ENCODE results near the gene CHD8. TPM values are rescaled to one million over a fixed set of nuclear protein-coding genes. Genes with fewer than 3 reads are reported as not detected.

The CHD8 gene
- total and polyA plus RNA-seq, 2 of the 13 experiments (the other 11 are each of a cell fraction or from before 2014, with no cell fraction given) = 35.1 to 79.6 TPM

DNA sequence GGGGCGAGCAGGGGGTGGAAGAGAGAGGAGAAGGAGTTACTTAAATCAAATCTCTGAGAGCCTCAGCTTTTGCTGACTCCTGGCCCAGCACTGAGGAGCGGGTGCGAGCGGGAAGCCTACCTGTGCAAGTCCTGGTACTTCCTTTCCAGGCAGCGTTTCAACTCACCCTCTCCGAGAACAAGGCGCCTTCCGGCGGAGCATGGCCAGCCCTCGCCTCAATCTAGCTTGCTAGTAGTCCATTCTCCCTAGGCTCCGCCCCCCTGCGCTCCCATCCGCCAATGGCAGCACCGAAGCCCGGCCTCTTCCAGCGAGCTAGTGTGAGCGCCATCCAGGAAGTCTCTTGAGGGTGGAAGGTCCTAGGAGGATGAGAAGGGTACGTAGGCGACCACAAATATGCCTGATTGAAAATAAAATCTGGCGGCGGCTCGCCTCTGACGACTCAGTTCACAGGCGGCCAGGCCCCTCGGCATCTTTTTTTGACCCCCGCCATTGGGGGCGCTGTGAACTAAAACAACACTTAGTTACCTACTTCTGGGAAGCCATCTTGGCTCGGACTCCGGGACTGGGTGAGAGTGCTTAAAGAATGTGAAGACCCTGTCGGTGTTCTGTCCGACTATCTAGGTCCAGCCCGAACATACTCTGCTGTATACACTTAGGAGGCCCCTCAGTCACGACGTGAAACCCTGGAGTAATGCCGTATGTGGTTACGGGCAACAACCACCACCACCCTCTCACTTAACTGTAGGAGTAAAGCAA lies at the start of gene CHD8 (continued):
- TF ChIP-seq GABPA (IDR thresholded peaks at IDR 0.05; ENCODE audit: low read depth, low read length) (peak; percentile 70), GABPA (CRISPR knock-in tag; IDR thresholded peaks at IDR 0.05; ENCODE audit: low read depth) (peak; percentile 93), HMGXB3 (CRISPR knock-in tag; IDR thresholded peaks at IDR 0.05; ENCODE audit: borderline replicate concordance) (peak; percentile 91; the same call in 1 of the 2 replicates), CREBL2 (CRISPR knock-in tag; IDR thresholded peaks at IDR 0.05; ENCODE audit: borderline replicate concordance) (peak; percentile 63; the same call in 1 of the 2 replicates), ZNF512 (CRISPR knock-in tag; IDR thresholded peaks at IDR 0.05) (no peak; the same call in 1 of the 2 replicates), THYN1 (CRISPR knock-in tag; IDR thresholded peaks at IDR 0.05; ENCODE audit: borderline replicate concordance, low read depth) (no peak; the same call in 1 of the 2 replicates), SP140L (CRISPR knock-in tag; IDR thresholded peaks at IDR 0.05; ENCODE audit: borderline replicate concordance) (no peak; the same call in 1 of the 2 replicates), ZNF629 (CRISPR knock-in tag; conservative IDR thresholded peaks at IDR 0.05) (no peak), TAF1 (CRISPR knock-in tag; IDR thresholded peaks at IDR 0.05) (peak; percentile 90), POGZ (CRISPR knock-in tag; IDR thresholded peaks at IDR 0.05) (peak; percentile 95), BHLHE40 (IDR thresholded peaks at IDR 0.05; ENCODE audit: low read length) (no peak), CENPBD1 (CRISPR knock-in tag; IDR thresholded peaks at IDR 0.05; ENCODE audit: borderline replicate concordance, low read depth) (no peak), CEBPZ (IDR thresholded peaks at IDR 0.05; ENCODE audit: low read length) (no peak)
- TF ChIP-seq, protein P1, sequence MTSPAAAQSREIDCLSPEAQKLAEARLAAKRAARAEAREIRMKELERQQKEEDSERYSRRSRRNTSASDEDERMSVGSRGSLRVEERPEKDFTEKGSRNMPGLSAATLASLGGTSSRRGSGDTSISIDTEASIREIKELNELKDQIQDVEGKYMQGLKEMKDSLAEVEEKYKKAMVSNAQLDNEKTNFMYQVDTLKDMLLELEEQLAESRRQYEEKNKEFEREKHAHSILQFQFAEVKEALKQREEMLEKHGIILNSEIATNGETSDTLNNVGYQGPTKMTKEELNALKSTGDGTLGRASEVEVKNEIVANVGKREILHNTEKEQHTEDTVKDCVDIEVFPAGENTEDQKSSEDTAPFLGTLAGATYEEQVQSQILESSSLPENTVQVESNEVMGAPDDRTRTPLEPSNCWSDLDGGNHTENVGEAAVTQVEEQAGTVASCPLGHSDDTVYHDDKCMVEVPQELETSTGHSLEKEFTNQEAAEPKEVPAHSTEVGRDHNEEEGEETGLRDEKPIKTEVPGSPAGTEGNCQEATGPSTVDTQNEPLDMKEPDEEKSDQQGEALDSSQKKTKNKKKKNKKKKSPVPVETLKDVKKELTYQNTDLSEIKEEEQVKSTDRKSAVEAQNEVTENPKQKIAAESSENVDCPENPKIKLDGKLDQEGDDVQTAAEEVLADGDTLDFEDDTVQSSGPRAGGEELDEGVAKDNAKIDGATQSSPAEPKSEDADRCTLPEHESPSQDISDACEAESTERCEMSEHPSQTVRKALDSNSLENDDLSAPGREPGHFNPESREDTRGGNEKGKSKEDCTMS (CRISPR knock-in tag; conservative IDR thresholded peaks at IDR 0.05) = no peak
